ENCODE results near the gene ARVCF.

The ARVCF gene

GRCh38 chr22:19997561-19998231 lies 18.9 kb downstream of the ARVCF start:
- no peak for DNase-seq

- no peak for DNase-seq
Measured at GRCh38 chr22:19996694-19997384, 19.8 kb downstream of the ARVCF start.

GRCh38 chr22:19995611-19996339 lies 20.8 kb downstream of the ARVCF start:
- no peak for DNase-seq

- no peak for DNase-seq
Measured at GRCh38 chr22:19994851-19995610, 21.6 kb downstream of the ARVCF start.

- no peak for DNase-seq
Measured at GRCh38 chr22:19993926-19994325, 22.7 kb downstream of the ARVCF start.

GRCh38 chr22:19992921-19993355 lies 23.7 kb downstream of the ARVCF start:
- no peak for DNase-seq

GRCh38 chr22:19992481-19992911 lies 24.1 kb downstream of the ARVCF start:
- DNase-seq, result no peak

- no peak for DNase-seq
Measured at GRCh38 chr22:19991645-19992451, 24.8 kb downstream of the ARVCF start.

- DNase-seq, result no peak
Measured at GRCh38 chr22:19991395-19991644, 25.3 kb downstream of the ARVCF start.

- no peak for DNase-seq
Measured at GRCh38 chr22:19990609-19991394, 25.8 kb downstream of the ARVCF start.

GRCh38 chr22:19990188-19990587 lies 26.4 kb downstream of the ARVCF start:
- DNase-seq, result no peak

GRCh38 chr22:19989725-19990067 lies 26.9 kb downstream of the ARVCF start:
- no peak for DNase-seq

- DNase-seq, result no peak
Measured at GRCh38 chr22:19988965-19989724, 27.5 kb downstream of the ARVCF start.

- DNase-seq, result no peak
Measured at GRCh38 chr22:19988331-19988808, 28.3 kb downstream of the ARVCF start.

GRCh38 chr22:19987394-19988306 lies 29.0 kb downstream of the ARVCF start:
- no peak for DNase-seq

- no peak for DNase-seq
Measured at GRCh38 chr22:19986410-19987341, 29.9 kb downstream of the ARVCF start.

- DNase-seq, result no peak
Measured at GRCh38 chr22:19986011-19986409, 30.6 kb downstream of the ARVCF start.

Data from GF-D8 (cell line).